IPS-18c (cell line): ENCODE data around the gene PDE4B.

Source experiments
- H3K4me3 ChIP-seq: 2 replicates; pipeline ENCODE4 v1.7.0; 2013; ENCODE audit warnings: low read depth, mild to moderate bottlenecking, low read length, moderate library complexity; ENCODE audit not compliant: insufficient read depth
- H3K9me3 ChIP-seq: one replicate; pipeline ENCODE4 v1.6.1; 2013; ENCODE audit warnings: mild to moderate bottlenecking, low read length, moderate library complexity; ENCODE audit not compliant: control insufficient read depth, insufficient read depth

The PDE4B gene

DNA sequence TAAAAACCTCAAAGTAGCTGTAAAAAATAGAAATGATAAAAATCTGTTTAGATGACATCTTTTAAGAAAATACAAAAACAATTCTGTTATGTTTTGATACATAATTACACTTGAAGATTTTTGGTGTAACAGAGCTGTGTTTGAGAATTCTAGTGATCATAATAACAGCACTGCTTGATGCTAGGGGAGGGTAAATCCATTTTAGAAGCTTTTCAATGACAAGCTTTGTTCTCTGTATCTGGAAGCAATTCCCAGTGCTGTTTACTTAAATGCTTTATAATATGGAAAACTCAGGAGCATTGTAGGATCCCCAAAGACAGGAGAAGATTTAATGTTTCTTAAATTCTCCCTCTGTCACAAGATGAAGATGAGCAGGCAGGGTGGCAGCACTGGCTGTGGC is 359.3 kb downstream of the PDE4B start:
- H3K4me3 ChIP-seq = no peak overlapping the region
- H3K9me3 ChIP-seq = no peaks in the 10 kb centered on the region

DNA sequence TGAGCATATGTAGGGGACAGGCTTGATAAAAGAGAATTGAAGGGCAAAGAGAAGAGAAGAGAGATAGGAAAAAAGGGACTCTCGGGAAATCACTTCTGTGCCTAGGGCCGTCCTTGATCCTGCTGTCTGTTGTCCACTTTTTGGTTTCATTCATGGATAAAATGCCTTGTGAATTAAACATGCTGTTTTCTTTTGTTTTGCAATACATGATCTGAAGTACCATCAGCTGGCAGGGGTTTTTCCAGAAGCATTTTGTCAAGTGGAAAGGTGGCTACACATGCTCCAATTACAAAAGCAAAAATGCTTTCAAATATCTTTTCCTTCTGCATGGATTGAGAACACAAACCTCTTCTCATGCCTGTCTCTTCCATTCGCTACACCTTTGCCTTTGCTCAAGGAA is 361.7 kb downstream of the PDE4B start:
- H3K4me3 ChIP-seq = no peak overlapping the region

DNA sequence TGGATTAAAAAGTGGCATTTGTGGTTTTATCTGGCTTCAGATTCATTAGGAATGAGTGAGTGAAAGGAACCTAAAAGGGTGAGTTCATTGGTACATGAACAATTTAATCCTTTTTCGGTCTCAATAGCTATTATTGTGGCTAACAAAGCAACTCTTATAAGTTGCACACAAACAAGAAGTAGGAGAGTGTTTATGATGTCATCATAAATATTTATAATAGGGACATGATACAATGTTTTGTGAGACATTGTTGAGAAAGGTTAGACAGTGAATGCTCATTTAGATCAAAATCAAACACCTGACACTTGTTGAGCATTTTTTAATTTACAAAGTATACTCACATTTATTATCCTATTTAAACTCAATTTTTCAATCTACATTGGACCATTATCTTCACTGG is 363.4 kb downstream of the PDE4B start:
- H3K4me3 ChIP-seq = no peak overlapping the region
- no peaks in the 10 kb centered on the region for H3K9me3 ChIP-seq

More for the DNA sequence above, 361.7 kb downstream of the PDE4B start:
- H3K9me3 ChIP-seq = no peaks in the 10 kb centered on the region

DNA sequence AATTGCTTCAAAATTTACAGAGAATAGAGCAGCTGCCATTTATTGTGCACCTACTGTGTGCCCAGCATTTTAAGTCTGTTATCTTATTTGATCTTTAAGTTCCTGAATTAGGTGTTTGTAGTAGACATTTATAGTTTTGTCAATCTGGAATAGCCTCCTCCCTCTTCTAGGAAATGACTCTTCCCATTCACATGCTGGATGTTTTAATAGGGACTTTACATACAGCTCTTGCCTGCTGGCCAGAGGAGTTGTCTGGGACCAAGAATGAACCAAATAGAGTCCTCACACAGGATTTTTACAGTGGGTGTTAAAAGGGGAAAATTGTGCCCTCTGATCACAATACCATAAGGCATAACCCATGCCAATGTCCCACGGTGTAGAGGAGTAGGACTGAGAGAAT is 367.1 kb downstream of the PDE4B start:
- H3K9me3 ChIP-seq = no peaks in the 10 kb centered on the region
- H3K4me3 ChIP-seq = no peak overlapping the region

DNA sequence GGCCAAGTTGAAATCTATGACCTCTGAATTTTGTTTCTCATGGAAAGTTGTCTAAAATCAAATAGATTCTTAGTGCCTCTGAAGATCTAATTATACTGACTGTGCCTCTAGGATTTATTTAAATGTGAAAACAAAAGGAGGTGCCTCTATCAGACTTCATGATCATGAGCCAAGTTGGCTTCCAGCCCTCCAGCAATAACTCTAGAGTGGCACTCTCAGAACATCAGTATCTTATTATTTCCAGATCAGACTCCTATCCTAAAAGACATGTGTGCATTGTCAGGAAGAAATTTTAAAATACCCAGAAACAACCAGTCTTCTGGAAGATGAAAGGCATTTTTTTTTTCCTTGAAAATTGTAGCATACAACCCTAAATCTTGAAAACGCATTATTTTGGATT is 368.0 kb downstream of the PDE4B start:
- no peak overlapping the region for H3K4me3 ChIP-seq
- H3K9me3 ChIP-seq = no peaks in the 10 kb centered on the region

DNA sequence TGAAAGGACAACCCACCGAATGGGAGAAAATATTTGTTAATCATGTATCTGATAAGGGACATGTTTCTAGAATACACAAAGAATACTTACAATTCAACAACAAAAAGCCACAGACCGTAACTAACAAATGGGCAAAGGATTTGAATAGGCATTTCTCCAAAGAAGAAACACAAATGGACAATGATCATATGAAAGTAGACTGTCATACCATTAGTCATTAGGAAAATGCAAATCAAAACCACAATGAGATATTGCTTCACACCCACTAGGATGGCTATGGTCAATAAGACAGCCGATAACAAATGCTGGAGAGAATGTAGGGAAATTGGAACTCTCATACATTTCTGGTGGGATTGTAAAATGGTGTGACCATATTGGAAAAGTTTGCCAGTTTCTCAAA is 374.1 kb downstream of the PDE4B start:
- Histone ChIP-seq H3K9me3 (no peaks in the 10 kb centered on the region), H3K4me3 (no peak overlapping the region)

DNA sequence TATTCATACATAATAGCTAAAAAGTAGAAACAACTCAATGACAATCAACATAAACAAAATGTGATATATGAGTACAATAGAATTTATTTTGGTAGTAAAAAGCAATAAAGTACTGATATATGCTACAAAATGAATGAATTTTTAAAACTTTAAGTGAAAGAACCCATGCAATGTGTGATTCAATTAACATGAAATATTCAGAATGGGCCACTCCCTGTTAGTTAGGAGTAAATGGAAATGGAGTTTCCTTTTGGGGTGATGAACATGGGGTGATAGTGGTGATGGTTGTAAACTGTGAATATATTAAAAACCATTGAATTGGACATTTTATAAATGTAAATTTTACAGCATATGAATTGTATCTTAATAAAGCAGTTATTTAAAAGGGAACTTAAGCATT is 374.6 kb downstream of the PDE4B start:
- Histone ChIP-seq H3K9me3 (no peaks in the 10 kb centered on the region), H3K4me3 (no peak overlapping the region)

DNA sequence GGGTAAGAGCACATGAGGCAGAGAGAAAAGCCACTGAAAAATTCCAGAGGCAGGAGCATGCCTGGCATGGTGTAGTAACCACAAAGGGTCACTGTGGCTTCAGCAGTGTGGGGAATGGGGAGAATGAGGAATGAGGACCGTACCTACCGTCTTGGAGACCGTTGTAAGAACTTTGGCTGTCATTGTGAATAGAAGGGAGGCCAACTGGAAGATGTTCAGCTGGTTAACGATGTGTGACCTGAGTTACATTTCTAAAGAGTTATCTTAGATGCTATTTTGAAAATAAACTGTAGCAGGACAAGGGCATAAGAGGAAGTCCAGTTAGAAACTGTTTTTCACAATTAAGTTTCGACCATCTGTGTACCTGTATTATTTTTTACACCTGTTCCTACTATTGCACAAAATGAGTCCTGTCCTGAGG is 375.8 kb downstream of the PDE4B start:
- H3K4me3 ChIP-seq = no peak overlapping the region

DNA sequence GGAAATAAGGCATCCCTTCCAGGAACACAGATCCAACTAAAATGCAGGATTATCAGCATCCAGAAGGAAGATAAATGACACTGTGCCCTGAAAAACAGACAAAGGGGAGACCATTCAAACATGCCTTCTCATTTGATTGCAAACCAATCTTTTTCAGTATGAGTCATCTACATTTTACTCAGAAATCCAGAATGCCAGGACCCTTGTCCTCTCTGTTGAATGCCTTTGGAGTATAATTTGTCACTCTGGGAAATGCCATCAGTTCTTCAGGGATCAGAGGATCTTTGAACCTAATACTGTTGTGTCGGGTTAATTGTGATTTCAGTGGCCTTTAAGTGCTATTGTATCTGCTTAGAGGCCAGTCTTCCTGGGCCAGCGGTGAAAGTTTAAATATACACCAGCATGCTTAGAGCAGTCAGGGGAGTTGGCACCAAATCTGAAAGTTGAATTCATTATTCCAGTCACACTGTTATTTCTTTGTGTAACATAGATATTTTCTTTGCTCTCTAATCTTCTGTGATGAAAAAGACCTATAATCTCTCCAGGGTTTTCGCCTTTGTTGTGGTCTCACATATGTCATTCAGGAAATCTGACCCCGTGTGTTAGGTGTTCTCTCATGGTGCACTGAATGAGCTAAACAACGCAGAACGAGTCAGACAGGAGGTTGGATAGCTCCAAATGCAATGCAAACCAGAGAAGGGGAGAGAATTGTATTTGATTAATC is 376.4 kb downstream of the PDE4B start:
- Histone ChIP-seq H3K9me3 (no peaks in the 10 kb centered on the region), H3K4me3 (no peak overlapping the region)

More for the DNA sequence above, 375.8 kb downstream of the PDE4B start:
- no peaks in the 10 kb centered on the region for H3K9me3 ChIP-seq

DNA sequence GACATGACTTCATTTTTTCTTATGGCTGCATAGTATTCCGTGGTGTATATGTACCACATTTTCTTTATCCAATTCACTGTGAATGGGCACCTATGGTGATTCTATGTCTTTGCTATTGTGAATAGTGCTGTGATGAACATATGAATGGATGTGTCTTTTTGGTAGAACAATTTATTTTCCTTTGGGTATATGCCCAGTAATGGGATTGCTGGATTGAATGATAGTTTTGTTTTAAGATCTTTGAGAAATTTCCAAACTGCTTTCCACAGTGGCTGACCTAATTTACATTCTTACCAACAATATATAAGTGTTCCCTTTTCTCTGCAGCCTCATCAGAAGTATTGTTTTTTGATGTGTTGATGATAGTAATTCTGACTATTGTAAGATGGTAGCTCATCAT is 379.6 kb downstream of the PDE4B start:
- no peak overlapping the region for H3K4me3 ChIP-seq

DNA sequence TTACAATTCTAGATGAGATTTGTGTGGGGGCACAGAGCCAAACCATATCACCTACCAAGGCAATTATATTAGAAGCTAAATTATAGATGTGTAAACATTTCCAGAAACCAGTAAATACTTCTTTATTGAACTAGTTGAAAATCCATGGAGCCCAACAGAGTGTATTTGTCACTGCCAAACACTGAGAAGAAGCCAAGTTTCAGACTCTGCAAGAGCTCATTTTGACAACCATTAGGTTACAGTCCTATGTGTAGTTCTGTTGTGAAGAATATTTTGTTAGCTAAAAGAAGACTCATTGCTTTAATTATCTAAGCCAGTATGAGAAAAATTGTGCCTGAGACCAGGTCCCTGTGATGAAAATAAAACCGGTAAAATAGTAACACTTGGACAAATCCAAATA is 382.4 kb downstream of the PDE4B start:
- Histone ChIP-seq H3K4me3 (no peak overlapping the region), H3K9me3 (no peaks in the 10 kb centered on the region)

More for the DNA sequence above, 379.6 kb downstream of the PDE4B start:
- no peaks in the 10 kb centered on the region for H3K9me3 ChIP-seq

DNA sequence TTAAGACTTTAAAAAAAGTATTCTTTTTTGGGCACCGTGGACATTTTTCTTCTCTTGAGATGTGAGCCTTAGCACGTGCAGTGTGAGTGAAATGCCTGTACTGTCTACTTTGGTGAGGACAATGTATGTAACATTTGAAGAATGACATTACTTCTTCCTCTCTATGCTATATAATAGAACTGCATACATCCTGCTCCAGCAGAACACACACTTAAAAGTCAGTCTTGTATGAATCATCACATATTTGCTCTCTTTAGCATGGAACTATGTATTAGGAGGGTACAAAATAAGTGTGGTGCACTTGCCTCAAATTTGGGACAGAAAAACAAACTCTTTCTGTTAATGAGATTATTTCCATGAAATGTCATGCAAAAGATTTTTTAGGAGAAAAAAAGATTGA is 382.9 kb downstream of the PDE4B start:
- H3K9me3 ChIP-seq = no peaks in the 10 kb centered on the region
- no peak overlapping the region for H3K4me3 ChIP-seq

DNA sequence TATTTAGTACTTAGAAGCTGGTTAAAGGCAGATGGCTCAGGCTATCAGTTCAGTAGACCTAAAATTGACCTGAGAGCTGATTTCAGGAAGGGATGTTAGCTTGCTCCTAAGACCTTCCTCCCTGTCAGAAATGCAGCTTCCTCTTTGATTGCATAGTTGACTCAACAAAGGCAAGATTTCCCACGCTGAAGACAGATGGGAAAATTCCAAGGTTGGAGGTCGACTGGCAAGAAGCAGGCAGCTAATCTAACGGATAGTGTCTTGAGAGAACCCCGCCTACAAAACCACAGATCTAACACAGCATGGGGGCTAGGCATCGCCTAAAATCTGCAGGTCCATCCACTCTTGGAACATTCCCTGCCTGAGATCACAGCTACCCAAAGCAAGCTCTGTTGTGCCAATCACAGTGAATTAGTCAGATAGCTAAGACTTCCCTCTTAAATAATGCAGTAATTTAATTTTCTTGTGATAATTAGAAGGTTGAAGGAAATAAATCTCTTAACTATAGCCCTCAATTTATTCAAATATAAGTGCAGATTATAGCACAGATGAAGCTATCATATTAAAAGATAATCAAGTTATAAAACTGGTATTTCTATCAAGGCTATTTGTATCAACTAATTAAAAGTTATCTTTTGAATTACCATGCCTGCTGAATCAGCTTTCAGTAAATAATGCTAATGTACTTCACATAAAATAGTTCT is 383.5 kb downstream of the PDE4B start:
- Histone ChIP-seq H3K4me3 (no peak overlapping the region), H3K9me3 (no peaks in the 10 kb centered on the region)

DNA sequence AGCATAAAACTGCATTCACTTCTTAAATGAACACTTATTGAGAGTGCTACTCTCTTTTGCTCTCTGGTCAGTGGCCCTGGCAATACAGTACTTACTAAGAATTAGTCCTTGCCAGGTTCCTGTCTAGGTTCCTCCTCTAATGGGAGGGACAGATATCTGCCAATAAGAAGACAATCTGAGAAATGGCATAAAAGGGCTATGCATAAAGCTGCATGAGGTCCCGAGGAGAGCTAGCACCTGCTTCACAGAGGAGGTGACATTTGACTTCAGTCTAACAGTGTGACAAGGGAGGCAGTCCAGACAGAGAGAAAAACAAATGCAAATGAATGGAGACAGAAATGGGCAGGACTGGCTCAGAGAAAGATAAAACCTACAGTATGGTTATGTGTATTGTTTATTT is 384.1 kb downstream of the PDE4B start:
- no peaks in the 10 kb centered on the region for H3K9me3 ChIP-seq
- H3K4me3 ChIP-seq = no peak overlapping the region

DNA sequence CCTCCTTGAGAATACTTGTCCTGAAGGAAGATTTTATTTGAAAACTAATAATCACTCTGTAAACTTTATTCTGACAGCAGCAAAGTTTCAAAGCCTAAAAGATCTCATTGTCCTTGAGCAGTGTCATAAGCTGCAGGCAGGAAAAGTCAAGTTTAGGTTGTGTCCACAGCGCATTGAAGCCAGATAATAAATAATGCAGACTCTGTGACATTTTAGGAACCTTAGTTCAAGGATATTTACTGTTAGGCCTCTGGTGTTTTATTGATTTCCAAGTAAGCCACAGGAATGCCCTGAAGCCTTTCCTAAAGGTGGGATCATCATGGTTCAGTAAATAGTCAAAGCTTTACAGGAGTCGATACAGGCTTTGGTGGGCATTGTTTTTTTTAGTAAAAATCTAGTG is 384.8 kb downstream of the PDE4B start:
- H3K4me3 ChIP-seq = no peak overlapping the region
- H3K9me3 ChIP-seq = no peaks in the 10 kb centered on the region

DNA sequence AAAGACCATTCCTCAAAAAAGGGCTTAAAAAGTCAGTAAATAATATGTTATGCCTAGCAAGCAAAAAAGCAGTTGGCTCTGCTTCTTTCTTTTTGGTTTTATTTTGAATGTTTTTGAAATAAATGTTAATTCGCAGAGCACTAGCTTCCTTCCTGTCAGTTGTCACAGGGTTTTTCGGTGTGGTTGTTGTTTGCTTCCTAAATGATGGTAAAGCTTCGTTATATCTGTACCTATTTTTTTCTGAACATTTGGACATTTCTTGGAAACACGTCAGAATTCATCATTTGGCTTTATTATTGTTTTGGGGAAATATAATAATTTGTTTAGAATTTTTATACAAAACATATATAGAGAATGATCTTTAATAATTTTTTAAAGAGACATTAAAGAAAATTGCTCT is 389.3 kb downstream of the PDE4B start:
- no peak overlapping the region for H3K4me3 ChIP-seq

DNA sequence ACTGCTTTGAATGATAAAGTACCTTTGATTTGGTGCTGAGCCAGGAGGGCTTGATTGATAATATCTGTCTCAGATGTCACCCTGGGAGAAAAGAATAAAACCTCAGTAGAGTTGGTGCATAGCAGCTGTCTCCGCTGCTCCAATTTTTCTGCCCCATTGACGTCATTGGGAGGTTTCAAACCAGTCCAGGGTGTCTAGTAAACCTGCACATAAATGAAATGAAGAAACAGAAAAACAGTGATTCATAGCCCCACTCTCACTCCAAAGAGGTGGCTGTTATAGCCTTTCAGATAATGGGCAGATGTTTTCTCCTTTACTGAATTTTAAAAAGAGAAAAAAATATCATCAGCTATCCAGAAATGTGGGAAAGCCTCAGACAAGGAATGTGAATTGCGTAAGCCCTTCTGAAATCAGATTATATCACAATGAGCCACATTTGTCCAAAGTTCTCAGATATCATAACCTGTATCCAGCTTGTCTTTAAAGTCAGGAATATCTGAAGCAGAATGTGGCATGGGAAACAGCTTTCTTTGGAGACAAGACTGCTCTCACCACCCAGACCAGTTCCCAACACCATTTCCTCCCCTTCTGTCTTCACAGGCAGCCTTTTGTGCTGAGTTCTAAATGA is 390.0 kb downstream of the PDE4B start:
- Histone ChIP-seq H3K9me3 (no peaks in the 10 kb centered on the region), H3K4me3 (no peak overlapping the region)

More for the DNA sequence above, 389.3 kb downstream of the PDE4B start:
- H3K9me3 ChIP-seq = no peaks in the 10 kb centered on the region

DNA sequence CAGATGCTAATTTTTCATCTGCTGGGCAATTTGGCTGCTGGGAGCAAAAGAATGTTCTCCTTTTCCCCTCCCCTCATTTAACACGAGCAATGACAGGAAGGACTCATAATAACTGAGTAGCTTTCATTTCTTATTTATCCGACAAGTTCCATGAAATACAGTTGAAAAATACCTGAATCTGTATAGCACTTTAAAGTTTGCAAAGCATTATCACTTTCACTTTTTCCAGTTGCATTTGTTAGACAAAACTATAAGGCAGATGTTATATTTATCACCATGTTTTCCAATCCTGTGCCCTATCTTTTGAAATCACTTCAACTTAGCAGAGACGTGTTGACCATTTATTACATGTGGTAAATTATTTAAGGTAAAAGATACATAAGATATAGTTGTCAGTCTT is 390.7 kb downstream of the PDE4B start:
- Histone ChIP-seq H3K9me3 (no peaks in the 10 kb centered on the region), H3K4me3 (no peak overlapping the region)
